GM23338 (cell line): Measurements from ENCODE around the gene FXYD6. TPM values are rescaled to one million over a fixed set of nuclear protein-coding genes. Genes with fewer than 3 reads are reported as not detected.

Source experiments
- ATAC-seq: fragments of 200-7000 bp; cut with Tn5 transposase; 3 replicates; pipeline ENCODE4 v1.9.1; 2020
- DNase-seq: peaks from one replicate; pipeline ENCODE4 v3.0.0-alpha.2; 2015; ENCODE audit warnings: low spot score
- H2AFZ ChIP-seq: fragments of 200-600 bp; sonication (generic); 2 replicates; pipeline ENCODE4 v1.8.0; 2016; ENCODE audit warnings: antibody characterized with exemption, mild to moderate bottlenecking, moderate library complexity
- H3F3A ChIP-seq: fragments of 200-600 bp; sonication (generic); replicated peaks from 2 replicates; pipeline ENCODE4 v1.8.0; 2017; ENCODE audit warnings: antibody characterized with exemption, mixed run types, low read depth
- H3K27ac ChIP-seq: fragments of 200-600 bp; sonication (generic); 2 replicates; pipeline ENCODE4 v1.6.1; 2016; ENCODE audit warnings: low read depth
- H3K27me3 ChIP-seq: fragments of 200-600 bp; sonication (generic); 2 replicates; pipeline ENCODE4 v1.8.0; 2016; ENCODE audit warnings: mild to moderate bottlenecking, mixed run types, moderate library complexity; ENCODE audit not compliant: insufficient read depth
- H3K36me3 ChIP-seq: fragments of 200-600 bp; sonication (generic); 2 replicates; pipeline ENCODE4 v1.8.0; 2016; ENCODE audit warnings: mild to moderate bottlenecking; ENCODE audit not compliant: insufficient read depth
- H3K4me1 ChIP-seq: fragments of 200-600 bp; sonication (generic); 2 replicates; pipeline ENCODE4 v1.8.0; 2016; ENCODE audit warnings: mild to moderate bottlenecking, moderate library complexity; ENCODE audit not compliant: insufficient read depth
- H3K4me2 ChIP-seq: fragments of 200-600 bp; sonication (generic); 2 replicates; pipeline ENCODE4 v1.7.1; 2017; ENCODE audit warnings: mixed run types
- H3K4me3 ChIP-seq: fragments of 200-600 bp; sonication (generic); 2 replicates; pipeline ENCODE4 v1.6.1; 2016; ENCODE audit warnings: mixed run types
- H3K79me2 ChIP-seq: fragments of 200-600 bp; sonication (generic); replicated peaks from 2 replicates; pipeline ENCODE4 v1.8.0; 2017; ENCODE audit warnings: mild to moderate bottlenecking; ENCODE audit not compliant: insufficient read depth
- H3K9me2 ChIP-seq: fragments of 200-600 bp; sonication (generic); 2 replicates; pipeline ENCODE4 v1.8.0; 2017; ENCODE audit not compliant: insufficient read depth
- H4K20me1 ChIP-seq: fragments of 200-600 bp; sonication (generic); replicated peaks from 2 replicates; pipeline ENCODE4 v1.8.0; 2017; ENCODE audit warnings: mild to moderate bottlenecking; ENCODE audit not compliant: insufficient read depth
- H3K27ac Mint-ChIP-seq: 2 replicates; pipeline ENCODE4 v1.8.0; 2020; ENCODE audit warnings: inconsistent platforms, mild to moderate bottlenecking, moderate library complexity, mixed read lengths
- H3K27me3 Mint-ChIP-seq: 3 replicates; pipeline ENCODE4 v1.8.0; 2022; ENCODE audit warnings: low read depth, mild to moderate bottlenecking, moderate library complexity, mixed read lengths, inconsistent platforms; ENCODE audit not compliant: insufficient read depth, poor library complexity
- H3K36me3 Mint-ChIP-seq: 3 replicates; pipeline ENCODE4 v1.8.0; 2021; ENCODE audit warnings: low read depth, mild to moderate bottlenecking, inconsistent platforms, moderate library complexity, mixed read lengths
- H3K4me1 Mint-ChIP-seq: 3 replicates; pipeline ENCODE4 v1.8.0; 2020; ENCODE audit warnings: mild to moderate bottlenecking, inconsistent platforms, mixed read lengths
- H3K4me3 Mint-ChIP-seq: 3 replicates; pipeline ENCODE4 v1.8.0; 2021; ENCODE audit warnings: moderate library complexity, mild to moderate bottlenecking, inconsistent platforms, mixed read lengths
- H3K9me3 Mint-ChIP-seq: 3 replicates; pipeline ENCODE4 v1.8.0; 2020; ENCODE audit warnings: moderate library complexity, mild to moderate bottlenecking, inconsistent platforms, mixed read lengths
- POLR2AphosphoS5 ChIP-seq: IDR thresholded peaks from 2 replicates; pipeline ENCODE4 v1.6.1; 2016; ENCODE audit warnings: antibody characterized with exemption, low read depth
- ZNF114 ChIP-seq: fragments of 250-450 bp; sonication (Bioruptor Pico); IDR thresholded peaks from 2 replicates; pipeline ENCODE4 v1.5.0; 2020; ENCODE audit warnings: mild to moderate bottlenecking, moderate library complexity
- polyA plus RNA-seq: library from polyadenylated mRNA; unstranded; fragments of >200 nt; fragmentation: Nextera tagmentation; extraction: Ambion mirVana; gene quantifications from 2 replicates; pipeline ENCODE4 v1.2.1, GENCODE V29; 2016
- total RNA-seq: library from RNA; depleted of rRNA; stranded (reverse); fragments of >200 nt; shearing (Covaris generic); gene quantifications from 2 replicates; pipeline ENCODE4 v1.2.3, GENCODE V29; 2014
- TF ChIP-seq, protein P1 (sequence below): fragments of 250-450 bp; sonication (Bioruptor Pico); IDR thresholded peaks from 2 replicates; pipeline ENCODE4 v1.5.0; 2020; ENCODE audit warnings: mild to moderate bottlenecking, moderate library complexity
- TF ChIP-seq, protein P2 (sequence below), 2 experiments: fragments of 200-600 bp in 1 of 2; sonication (generic) in 1 of 2; conservative IDR thresholded peaks; 2 replicates each; pipeline versions ENCODE4 v1.5.1 to v1.6.1; 2016 to 2017; ENCODE audit warnings: antibody characterized with exemption in 2 of 2, low read depth in 2 of 2, mild to moderate bottlenecking in 2 of 2, moderate library complexity in 1 of 2

Gene FXYD6
- total and polyA plus RNA-seq, 2 experiments from 2014 or later, result 26.2 to 30.7 TPM

GRCh38 chr11:117819096-117820040 lies 57.1 kb downstream of the FXYD6 start (continued):
- TF ChIP-seq, protein P1, sequence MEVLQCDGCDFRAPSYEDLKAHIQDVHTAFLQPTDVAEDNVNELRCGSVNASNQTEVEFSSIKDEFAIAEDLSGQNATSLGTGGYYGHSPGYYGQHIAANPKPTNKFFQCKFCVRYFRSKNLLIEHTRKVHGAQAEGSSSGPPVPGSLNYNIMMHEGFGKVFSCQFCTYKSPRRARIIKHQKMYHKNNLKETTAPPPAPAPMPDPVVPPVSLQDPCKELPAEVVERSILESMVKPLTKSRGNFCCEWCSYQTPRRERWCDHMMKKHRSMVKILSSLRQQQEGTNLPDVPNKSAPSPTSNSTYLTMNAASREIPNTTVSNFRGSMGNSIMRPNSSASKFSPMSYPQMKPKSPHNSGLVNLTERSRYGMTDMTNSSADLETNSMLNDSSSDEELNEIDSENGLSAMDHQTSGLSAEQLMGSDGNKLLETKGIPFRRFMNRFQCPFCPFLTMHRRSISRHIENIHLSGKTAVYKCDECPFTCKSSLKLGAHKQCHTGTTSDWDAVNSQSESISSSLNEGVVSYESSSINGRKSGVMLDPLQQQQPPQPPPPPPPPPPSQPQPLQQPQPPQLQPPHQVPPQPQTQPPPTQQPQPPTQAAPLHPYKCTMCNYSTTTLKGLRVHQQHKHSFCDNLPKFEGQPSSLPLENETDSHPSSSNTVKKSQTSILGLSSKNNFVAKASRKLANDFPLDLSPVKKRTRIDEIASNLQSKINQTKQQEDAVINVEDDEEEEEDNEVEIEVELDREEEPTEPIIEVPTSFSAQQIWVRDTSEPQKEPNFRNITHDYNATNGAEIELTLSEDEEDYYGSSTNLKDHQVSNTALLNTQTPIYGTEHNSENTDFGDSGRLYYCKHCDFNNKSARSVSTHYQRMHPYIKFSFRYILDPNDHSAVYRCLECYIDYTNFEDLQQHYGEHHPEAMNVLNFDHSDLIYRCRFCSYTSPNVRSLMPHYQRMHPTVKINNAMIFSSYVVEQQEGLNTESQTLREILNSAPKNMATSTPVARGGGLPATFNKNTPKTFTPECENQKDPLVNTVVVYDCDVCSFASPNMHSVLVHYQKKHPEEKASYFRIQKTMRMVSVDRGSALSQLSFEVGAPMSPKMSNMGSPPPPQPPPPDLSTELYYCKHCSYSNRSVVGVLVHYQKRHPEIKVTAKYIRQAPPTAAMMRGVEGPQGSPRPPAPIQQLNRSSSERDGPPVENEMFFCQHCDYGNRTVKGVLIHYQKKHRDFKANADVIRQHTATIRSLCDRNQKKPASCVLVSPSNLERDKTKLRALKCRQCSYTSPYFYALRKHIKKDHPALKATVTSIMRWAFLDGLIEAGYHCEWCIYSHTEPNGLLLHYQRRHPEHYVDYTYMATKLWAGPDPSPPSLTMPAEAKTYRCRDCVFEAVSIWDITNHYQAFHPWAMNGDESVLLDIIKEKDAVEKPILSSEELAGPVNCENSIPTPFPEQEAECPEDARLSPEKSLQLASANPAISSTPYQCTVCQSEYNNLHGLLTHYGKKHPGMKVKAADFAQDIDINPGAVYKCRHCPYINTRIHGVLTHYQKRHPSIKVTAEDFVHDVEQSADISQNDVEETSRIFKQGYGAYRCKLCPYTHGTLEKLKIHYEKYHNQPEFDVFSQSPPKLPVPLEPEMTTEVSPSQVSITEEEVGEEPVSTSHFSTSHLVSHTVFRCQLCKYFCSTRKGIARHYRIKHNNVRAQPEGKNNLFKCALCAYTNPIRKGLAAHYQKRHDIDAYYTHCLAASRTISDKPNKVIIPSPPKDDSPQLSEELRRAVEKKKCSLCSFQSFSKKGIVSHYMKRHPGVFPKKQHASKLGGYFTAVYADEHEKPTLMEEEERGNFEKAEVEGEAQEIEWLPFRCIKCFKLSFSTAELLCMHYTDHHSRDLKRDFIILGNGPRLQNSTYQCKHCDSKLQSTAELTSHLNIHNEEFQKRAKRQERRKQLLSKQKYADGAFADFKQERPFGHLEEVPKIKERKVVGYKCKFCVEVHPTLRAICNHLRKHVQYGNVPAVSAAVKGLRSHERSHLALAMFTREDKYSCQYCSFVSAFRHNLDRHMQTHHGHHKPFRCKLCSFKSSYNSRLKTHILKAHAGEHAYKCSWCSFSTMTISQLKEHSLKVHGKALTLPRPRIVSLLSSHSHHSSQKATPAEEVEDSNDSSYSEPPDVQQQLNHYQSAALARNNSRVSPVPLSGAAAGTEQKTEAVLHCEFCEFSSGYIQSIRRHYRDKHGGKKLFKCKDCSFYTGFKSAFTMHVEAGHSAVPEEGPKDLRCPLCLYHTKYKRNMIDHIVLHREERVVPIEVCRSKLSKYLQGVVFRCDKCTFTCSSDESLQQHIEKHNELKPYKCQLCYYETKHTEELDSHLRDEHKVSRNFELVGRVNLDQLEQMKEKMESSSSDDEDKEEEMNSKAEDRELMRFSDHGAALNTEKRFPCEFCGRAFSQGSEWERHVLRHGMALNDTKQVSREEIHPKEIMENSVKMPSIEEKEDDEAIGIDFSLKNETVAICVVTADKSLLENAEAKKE (CRISPR knock-in tag), result 0 out of 2 replicates have a peak, but pooled peaks have one; percentile 10
- TF ChIP-seq, protein P2, sequence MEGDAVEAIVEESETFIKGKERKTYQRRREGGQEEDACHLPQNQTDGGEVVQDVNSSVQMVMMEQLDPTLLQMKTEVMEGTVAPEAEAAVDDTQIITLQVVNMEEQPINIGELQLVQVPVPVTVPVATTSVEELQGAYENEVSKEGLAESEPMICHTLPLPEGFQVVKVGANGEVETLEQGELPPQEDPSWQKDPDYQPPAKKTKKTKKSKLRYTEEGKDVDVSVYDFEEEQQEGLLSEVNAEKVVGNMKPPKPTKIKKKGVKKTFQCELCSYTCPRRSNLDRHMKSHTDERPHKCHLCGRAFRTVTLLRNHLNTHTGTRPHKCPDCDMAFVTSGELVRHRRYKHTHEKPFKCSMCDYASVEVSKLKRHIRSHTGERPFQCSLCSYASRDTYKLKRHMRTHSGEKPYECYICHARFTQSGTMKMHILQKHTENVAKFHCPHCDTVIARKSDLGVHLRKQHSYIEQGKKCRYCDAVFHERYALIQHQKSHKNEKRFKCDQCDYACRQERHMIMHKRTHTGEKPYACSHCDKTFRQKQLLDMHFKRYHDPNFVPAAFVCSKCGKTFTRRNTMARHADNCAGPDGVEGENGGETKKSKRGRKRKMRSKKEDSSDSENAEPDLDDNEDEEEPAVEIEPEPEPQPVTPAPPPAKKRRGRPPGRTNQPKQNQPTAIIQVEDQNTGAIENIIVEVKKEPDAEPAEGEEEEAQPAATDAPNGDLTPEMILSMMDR (conservative IDR thresholded peaks at IDR 0.05; ENCODE audit: low read depth in 2 of 2), result peak; percentile 82 to 96

- H2AFZ ChIP-seq, result no peak overlapping the region
- H3K36me3 ChIP-seq, result no peaks in the 10 kb centered on the region
- peaks cover 13% of the 10 kb centered on the region; the same call in 1 of the 2 replicates for H3K4me1 ChIP-seq
- no peak overlapping the region for H3K4me3 ChIP-seq
- Mint-ChIP-seq H3K4me1 (peaks cover 59% of the 10 kb centered on the region), H3K9me3 (no peaks in the 10 kb centered on the region), H3K27me3 (peaks cover 16% of the 10 kb centered on the region), H3K4me3 (no peak overlapping the region), H3K36me3 (no peaks in the 10 kb centered on the region), H3K27ac (no peak overlapping the region; the same call in 1 of the 2 replicates)
- DNase-seq (no peak), ATAC-seq (no peak)
- H3K9me2 ChIP-seq, result no peaks in the 10 kb centered on the region
- H3K79me2 ChIP-seq, result no peaks in the 10 kb centered on the region
- no peaks in the 10 kb centered on the region for H3K27me3 ChIP-seq
- H3K27ac ChIP-seq, result no peak overlapping the region
- no peaks in the 10 kb centered on the region for H3F3A ChIP-seq
- no peaks in the 10 kb centered on the region; the same call in 1 of the 2 replicates for H4K20me1 ChIP-seq
- no peak overlapping the region for H3K4me2 ChIP-seq
- no peak for TF ChIP-seq ZNF114 (CRISPR knock-in tag)
- TF ChIP-seq POLR2AphosphoS5, result no peak
- TF ChIP-seq, protein P2 (conservative IDR thresholded peaks at IDR 0.05; ENCODE audit: low read depth in 2 of 2), result no peak
Observed at GRCh38 chr11:117818041-117818873, 58.2 kb downstream of the FXYD6 start.
